Activated T-cell treated with anti-CD3 and anti-CD28 coated beads for 1 hour (primary cell): ENCODE measurements around the gene FILIP1L.

Source experiments
- DNase-seq: peaks from one replicate; pipeline ENCODE4 v3.0.0-alpha.2; 2020; ENCODE audit warnings: low read depth

The FILIP1L gene

DNA sequence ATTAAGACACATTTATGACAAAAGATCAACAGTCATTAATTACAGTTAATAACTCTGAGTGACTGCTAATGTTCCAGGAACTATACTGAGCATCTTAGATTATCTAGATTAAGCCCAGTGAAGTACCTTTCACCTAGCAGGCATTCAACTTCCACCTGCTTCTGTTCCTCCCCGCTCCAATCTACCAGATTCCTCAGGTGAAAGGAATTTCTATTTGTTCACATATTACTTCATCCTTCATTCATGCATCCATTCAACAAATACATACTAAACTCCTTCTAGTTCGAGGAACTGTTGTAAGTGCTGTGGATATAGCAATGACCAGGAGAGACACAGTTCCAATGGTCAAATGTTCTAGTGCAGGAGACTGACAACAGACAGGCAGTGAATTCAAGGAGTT, 139.3 kb downstream of the FILIP1L start:
- DNase-seq, result no peak

DNA sequence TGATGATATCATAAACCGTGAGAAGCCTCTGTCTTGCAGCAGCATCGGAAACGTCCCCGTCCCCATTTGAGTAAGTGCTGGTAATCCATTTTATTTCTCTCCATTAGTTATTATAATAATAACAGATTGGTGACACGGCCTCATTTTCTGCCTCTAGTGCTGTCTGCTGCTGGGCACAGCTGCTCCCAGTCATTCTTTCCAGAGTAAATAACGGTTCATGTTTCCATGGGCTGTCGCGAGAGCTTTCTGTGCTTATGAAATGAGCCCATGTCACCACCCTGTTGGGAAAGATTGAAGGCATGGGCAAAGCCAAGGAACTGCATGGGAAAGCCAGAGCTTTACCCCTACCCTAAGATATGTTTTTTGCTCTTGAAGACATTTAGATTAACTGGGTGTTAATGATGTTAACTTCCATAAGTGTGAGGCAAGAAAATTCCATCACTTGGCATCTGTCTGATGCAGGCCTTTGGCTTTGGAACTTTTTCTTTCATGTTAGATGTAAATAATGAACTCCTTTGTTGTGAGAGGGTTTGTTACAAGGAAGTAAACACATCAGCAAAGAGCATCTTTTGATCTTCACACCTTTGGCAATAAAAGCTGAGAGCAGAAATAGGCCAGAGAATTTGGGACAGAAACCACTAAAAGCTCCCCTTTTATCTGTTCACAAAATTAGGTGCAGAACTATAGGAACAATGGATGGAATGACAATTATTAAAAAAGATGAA, 141.8 kb downstream of the FILIP1L start:
- no peak for DNase-seq

DNA sequence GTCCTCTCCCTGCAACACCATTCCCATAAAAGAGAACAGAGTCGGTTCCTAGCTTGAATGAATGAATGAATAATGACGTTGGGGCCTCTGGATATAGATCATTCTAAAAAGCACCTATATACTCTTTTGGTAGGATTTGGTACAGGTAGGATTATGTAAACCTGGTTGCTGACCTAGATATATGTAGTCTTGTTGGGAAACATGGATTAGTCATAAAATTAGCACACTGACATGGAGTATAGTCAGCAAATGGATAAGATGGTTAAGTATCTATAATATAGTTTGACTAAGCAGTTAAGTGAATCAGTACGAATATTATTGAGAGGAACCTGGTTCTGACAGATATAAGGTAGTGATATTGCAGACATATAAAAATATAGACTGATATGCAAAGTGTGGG, 142.5 kb downstream of the FILIP1L start:
- no peak for DNase-seq

DNA sequence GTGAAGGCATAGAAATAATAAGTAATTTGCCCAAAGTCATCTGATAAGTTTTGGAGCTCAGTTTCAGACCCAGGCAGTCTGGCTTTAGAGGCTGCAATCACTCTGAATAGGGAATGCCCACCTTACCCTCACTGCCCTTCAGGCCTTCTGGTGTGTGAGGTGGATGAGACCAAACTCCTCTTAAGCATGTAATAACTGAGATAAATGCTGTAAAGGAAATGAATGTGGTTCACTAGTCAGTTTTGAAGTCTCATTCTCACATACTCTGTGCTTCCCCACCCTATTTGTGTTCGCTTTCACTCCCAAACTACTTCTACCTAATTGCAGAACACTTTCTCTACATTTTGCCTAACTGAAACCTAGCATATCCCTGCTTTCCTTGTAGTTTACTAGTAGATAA, 144.1 kb downstream of the FILIP1L start:
- no peak for DNase-seq

DNA sequence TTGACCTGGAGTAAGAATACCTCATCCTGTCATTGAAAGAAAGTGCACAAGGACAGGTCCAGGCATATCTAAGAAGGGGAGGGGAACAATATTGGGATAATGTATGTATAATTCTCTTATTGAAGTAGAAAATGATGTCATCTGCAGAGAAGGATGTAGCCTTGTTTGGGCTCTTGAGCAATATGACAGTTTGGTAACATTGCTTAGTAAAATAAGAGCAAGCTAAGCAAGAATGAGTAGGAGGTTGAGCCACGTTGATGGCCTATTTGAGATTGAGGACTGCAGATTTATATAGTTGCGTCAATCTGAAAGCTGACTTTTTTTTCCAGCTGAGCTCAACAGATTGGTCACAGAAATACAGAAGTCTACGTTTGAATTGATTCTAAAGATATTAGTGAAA, 145.2 kb downstream of the FILIP1L start:
- DNase-seq, result no peak

DNA sequence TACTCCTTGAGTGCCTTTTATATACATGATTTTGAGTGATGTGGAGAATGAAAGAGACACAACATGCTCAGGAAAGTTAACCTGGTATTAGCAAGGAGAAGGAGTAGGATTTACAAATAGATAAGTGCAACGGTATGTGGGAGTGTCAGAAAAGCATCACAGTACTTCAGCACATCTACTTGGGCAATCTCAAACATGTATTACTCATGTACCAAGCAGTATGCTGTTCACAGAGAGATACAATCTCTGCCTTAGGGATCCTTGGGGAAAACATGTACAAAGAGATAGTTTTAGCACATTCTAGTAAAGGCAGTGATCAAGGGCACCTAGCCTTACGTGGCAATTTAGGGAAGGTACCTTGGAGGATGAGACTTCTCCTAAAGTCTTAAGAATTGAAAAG, 146.5 kb downstream of the FILIP1L start:
- DNase-seq, result no peak

DNA sequence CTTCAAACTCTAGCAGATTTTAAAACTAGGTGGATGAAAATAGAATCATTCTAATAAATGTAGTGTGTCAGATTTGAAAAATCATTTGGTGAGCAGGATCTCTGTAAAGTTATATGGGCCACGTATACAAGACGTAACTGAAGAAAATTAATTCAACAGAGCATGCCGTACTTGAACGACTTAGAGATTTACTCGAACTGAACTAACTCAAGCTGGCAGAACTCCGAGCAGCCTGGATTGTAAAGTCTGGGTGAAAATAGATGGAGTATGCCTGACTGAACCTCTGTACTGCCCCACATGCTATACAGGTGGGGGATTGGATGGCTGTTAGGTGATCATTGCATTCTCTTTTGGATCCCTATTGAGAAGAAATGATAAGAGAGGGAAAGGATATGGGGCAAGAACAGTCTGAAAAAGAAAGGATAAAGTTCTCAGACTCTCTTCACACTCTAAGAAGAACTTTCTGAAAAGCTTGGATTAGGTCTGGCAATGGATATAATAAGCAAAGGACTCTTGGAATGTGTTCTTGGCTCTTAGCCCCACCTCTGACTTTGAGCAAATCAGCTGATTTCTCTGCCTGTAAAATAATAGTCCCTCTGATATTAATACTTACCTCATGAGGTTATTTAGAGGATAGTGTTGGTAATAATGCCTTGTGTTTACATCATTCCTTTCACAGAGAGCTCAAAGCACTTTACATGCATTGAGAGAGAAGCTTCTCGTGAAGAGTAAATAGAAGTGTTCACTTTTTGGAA, 147.5 kb downstream of the FILIP1L start:
- DNase-seq, result no peak

DNA sequence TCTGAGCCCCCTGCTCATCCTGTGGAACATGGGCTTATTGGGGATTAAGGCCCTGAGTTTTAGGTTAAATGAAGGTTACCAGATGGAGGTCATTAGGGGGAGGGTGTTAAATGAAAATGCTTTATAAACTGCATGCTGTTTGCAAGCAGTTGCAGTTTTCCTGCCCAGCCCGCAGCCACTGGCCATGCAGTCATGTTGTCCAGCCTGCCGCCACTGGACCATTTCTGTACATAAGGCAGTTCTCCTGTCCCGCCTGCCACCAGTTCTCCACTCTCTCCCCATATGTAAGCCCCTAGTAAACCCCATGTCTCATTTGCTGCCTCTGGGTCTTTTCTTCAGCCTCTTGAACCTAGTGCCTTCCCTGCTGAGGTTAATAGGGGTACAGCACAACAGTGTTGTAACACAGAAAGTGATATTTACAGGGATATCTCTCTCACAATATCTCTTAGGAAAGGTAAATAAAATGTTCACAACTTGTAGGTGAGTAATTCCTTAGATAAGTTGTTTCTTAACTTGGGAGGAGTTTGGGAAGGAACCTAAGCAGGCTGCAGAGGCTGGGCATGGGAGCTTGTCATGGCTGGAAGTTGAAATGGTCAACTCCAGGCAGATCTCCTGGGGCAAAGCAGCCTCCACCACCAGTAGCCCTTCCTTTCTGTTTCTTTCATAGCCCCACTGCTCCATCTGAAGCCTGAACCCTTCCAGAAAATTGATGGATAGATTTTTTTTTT, 148.5 kb downstream of the FILIP1L start:
- DNase-seq, result no peak

DNA sequence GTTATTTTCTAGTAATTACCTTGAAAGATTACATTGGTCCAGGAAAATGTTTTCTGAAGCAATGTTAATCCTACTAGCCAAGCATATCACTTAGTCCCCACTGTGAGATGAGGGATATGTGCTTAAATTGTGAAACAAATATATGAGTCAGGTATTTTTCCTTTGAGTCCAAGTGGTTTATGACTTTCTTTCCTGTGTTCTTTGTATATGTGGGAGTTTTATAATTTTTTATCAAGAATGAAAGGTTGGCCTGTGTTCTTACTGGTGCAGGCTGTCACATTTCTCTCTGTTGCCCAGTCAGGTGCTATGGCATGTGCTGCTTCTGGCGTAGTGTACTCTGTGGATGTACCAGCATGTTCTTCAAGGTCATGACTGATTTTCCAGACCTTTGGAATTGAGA, 149.2 kb downstream of the FILIP1L start:
- no peak for DNase-seq

DNA sequence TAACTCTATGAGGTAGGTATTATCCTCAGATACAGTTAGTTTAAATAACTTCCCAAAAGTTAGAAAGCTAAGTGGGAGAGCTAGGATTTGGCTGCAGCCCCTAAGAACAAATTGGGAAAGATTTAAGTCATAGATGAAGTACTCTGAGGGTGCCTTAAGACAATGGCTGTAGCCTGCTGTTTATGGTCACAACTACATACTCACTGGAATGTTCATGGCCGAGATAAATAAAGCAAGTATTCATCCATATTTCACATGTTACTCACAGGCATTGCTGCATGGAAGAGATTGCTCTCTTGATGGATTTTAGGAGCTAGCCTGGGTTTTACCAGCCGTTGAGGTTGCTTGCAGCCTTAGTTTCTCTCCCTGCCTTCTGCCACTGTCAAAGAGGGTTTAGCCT, 151.6 kb downstream of the FILIP1L start:
- DNase-seq, result no peak

DNA sequence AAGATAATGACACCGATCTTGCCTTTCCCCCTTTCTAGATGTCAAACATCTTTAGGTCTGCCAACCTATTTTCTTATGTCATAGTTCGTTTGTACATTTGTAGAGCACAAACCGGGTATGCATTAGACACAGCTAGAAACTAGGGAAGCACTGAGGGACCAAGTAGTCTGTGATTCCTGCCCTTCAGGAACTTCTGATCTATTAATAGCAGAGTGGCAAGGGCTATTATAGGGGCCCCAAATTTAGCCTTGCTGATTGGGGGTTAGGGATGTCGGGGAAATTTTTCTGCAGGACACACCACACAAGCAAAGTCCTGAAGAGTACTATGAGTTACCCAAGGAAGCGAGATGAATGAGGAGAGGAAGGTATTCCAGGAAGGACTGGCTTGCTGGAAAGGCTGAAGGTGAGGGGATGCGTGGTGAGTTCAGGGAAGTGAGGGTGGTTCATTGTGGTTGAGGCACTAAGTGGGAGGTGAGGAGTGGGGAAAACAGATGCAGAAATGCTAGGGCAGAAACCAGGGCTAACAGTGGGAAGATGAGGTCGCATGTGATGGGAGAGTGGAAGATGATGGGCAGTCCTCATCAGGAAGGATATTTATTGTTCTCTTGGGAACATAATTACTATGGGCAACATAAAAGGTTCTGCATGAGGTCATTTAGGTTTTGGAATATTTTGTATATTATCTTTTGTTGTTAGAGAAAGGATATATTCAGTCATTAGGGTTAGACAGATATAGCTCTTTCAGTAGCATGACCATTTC, 152.4 kb downstream of the FILIP1L start:
- no peak for DNase-seq

DNA sequence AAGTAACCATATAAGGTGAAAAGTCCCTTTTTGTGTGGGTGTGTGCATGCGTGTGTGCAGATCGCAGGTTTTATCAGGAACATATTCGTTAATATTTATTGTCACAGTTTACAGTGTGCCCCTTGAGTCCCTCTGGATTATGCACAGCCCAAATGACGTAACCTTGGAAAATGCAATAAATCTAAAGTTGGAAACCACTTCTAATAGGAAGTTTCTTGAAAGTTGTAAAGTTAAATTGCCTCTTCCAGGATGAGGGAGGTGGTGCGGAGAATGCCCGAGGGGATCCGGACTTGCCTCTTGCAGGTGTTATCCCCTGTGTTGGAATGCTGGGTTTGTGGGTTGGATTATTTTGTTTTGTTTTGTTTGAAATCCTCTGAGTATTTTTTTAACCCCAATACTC, 153.4 kb downstream of the FILIP1L start:
- no peak for DNase-seq

DNA sequence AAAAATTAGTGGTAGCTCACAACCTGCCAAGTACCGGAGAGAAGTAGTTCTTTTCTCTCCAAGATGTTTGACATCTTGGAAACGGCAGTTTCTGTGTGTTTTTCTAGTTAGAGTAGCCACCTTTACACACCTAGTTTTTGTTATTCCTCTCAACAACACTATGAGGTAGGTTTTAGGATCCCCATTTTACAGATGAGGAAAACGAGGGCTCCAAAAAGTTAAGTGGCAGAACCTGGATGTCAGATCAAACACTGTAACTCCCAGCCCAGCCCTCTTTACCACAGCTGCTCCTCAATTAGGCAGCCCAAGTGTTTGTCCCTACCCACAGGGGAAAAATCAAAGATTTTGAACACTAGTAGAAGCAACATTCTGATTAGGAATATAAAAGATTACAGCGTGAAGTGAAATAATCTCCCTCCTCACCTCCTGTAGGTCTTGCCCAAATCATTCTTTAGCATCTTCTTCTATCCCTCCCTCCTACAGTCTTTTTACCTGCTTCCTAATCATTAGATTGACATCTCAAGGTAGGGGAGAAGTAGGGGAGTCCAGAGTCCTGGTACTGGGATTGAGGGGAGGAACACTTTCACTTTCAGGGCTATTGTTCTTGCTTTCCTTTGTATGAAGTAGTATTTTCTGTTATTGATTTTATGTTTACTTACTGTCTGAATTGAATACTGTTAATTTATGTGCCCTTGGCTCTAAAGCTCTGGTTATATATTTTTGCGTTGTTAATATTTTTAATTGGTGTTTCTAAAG, 154.0 kb downstream of the FILIP1L start:
- no peak for DNase-seq

DNA sequence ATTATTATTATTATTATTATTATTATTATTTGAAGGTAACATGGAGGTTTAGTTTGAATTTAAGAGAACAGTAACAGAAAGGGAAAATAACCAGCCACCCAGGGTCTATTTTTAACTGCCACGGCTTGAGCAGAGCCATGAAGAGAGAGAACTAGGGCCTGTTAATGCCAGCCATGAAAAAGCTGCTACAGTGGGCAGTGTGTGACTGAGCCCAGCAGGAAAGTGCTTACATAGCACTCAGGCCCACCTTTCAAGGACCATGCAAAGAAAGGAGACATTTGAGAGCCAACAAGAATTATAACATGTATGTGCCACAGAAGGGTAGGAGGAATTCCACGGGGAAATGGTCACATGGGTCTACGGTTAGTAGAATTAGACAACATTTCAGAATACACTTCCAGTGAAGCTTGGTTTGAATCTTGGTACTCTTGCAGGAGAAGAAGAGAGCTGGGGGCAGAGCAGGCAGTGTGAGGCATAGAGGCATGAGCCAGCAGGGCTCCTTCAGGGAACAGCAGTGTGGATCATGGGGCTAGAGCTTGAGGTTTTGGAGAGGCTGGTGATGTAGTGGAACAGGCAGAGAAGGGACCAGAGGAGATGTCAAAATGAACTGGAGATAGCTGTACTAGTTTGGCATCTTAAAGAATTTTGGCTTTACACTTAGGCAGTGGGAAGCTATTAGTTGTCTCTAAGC, 155.9 kb downstream of the FILIP1L start:
- DNase-seq, result no peak

DNA sequence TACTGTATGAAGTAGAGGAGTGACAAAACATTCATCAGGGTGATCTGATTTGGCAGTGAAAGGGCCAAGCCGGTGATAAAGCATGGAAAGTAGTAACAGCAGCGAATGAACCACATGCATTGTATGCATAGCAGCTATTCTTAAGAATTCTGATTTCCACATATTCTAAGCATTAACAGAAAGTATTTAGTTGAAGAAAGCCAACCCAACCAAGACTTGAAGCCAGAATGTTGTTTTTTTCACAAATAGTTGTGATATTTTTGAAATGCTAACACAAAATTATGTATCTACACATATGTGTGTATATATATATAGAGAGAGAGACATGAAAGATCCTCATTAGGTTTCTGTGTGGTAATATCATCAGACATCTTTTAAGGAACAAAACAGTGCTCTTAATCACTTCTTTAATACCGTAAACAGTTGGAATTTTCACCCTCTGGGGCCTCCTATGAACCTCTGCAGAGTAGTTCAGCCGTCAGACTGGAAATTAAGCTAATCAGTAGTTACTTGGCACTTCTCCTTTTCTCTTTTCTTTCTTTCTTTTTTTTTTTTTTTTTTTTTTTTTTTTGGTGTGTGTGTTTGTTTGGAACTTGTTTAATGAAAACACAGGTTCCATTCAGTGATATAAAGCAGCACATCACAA, 157.0 kb downstream of the FILIP1L start:
- no peak for DNase-seq

DNA sequence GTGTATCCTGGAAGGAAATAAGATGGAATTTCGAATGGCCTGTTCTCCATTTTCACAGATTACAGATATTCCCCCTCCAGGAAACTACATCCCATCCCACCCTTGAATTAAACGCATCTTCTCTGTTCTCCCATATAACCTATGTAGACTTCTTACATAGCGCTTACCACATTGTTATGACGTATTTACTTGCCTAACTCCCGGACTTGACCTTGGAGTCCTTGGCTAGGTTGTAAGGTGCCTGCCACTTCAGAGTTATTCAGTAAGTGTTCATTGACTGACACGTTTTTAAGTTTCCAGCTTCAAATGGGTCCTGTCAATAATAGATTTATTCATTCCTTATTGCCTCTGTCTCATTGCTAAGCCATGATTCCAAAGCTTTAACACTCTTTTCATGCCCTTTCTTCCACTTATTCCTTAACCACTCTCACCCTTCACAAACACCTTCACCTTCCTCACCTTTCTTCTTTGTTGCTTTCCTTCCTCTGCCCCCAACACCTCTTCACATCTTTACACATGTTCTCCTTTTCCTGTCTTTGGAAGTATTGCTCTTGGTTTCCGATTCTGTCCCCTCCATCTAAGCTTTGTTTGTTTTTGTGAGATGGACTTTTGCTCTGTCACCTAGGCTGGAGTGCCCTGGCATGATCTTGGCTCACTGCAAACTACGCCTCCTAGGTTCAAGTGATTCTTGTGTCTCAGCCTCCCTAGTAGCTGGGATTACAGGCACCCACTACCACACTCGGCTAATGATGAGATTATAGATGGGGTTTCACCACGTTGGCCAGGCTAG, 158.3 kb downstream of the FILIP1L start:
- DNase-seq, result no peak

DNA sequence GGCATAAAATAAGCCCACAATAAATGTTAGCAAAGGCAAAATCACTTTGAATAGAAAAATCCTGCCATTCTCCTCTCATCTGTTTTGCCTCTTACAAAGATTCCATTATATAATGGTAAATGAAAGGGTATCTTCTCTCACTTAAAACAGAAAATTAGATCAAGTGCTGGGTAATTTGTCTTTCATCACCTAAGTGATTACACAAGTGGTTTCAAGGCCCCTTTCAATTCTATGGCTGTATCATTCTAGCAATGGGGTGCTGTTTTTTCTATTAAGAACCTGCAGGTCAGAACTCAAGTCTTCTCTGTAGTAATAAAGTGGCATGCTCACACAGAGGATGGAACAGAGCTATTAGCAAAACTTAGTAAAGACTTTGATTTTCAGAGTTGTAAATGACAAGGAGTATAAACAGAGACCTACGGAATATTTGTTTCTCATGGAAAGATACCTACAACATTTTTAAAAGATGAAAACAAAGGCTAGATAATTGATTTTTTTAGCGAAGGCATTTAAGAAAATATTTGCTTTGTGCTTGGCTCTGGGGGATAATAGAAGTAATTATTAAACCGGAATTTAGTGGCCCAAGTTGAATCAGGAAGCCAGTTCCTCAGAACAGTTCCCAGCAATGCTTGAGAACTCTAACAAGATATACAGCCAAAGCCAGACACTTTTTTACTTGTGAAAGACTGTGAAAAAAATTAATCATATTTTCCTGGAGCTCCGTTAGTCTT, 159.2 kb downstream of the FILIP1L start:
- DNase-seq, result no peak

DNA sequence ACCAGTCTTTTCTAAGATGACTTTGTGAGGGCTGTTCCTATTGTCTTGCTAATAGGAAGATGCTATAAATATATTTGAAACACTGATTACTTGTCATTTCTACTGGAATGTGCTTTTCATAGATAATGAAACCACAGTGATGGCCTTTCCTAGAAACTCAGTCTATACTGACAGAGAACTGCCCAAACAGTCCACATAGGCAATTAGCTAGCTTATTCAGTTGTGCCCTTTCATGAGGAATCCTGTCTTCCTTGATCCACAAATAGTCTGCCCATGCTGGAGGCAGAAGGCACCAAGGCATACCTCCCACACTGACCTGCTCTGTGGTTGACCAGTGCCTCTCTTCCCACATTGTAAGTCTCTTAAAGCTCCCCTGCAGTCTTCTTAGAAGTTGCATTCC, 160.7 kb downstream of the FILIP1L start:
- DNase-seq, result no peak

DNA sequence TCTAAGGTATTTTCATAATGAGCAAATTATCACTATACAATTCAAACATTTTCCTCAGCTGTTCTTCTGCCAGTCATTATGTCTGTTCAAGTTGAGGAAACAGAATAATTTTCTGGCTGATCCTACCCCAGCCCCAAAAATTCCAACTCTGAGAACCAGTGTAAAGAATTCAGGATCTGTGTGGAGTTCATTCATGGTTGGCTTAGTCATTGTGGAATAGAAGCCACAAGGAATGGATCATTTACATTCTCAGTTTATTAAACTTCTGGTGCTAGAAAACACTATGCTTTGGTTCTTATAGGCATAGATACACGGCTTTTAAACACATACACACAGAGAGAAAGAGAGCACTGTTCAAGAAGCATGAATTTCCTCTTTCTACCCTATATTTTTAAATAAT, 162.0 kb downstream of the FILIP1L start:
- no peak for DNase-seq
